Renal pelvis (tissue), 4 donors: ENCODE data around the gene CDKAL1. TPM values are rescaled to one million over a fixed set of nuclear protein-coding genes. Genes with fewer than 3 reads are reported as not detected.
"Not testable (repeated sequence)": the region's sequence is repeated elsewhere in the genome, so short reads cannot be mapped to it uniquely, and the experiment has no call there.

Source experiments
- DNase-seq: peaks from one replicate; pipeline ENCODE4 v3.0.0-alpha.2; 2013
- polyA plus RNA-seq, 3 donors: library from polyadenylated mRNA; unstranded; fragments of 120-200 nt; gene quantifications; one replicate each; pipeline ENCODE4 v1.2.1, GENCODE V29; 2013; ENCODE audit not compliant: insufficient read length in 3 of 3

The CDKAL1 gene
- polyA plus RNA-seq, 3 donors, result 15.9 to 22.8 (median 18.7) TPM

GRCh38 chr6:21163110-21163837, 629.0 kb downstream of the CDKAL1 start:
- DNase-seq, result no peak

GRCh38 chr6:21163838-21164180, 629.6 kb downstream of the CDKAL1 start:
- DNase-seq, result no peak

- no peak for DNase-seq
These were observed 630.6 kb downstream of the CDKAL1 start for GRCh38 chr6:21164768-21165326.

GRCh38 chr6:21166754-21167153, 632.5 kb downstream of the CDKAL1 start:
- DNase-seq, result no peak

GRCh38 chr6:21167790-21168189, 633.5 kb downstream of the CDKAL1 start:
- DNase-seq, result no peak

- no peak for DNase-seq
These were observed 637.5 kb downstream of the CDKAL1 start for GRCh38 chr6:21171801-21172200.

- DNase-seq, result no peak
These were observed 638.8 kb downstream of the CDKAL1 start for GRCh38 chr6:21173031-21173430.

GRCh38 chr6:21173678-21174077, 639.4 kb downstream of the CDKAL1 start:
- no peak for DNase-seq

- no peak for DNase-seq
These were observed 641.9 kb downstream of the CDKAL1 start for GRCh38 chr6:21176197-21176596.

- no peak for DNase-seq
These were observed 645.9 kb downstream of the CDKAL1 start for GRCh38 chr6:21180155-21180554.

GRCh38 chr6:21180800-21181337, 646.6 kb downstream of the CDKAL1 start:
- no peak for DNase-seq

- DNase-seq, result no peak
These were observed 647.6 kb downstream of the CDKAL1 start for GRCh38 chr6:21181866-21182265.

GRCh38 chr6:21182589-21182988, 648.3 kb downstream of the CDKAL1 start:
- DNase-seq, result no peak

GRCh38 chr6:21185861-21186478, 651.7 kb downstream of the CDKAL1 start:
- DNase-seq, result no peak

GRCh38 chr6:21186479-21187055, 652.3 kb downstream of the CDKAL1 start:
- DNase-seq, result no peak

- DNase-seq, result no peak
These were observed 653.2 kb downstream of the CDKAL1 start for GRCh38 chr6:21187485-21187884.

GRCh38 chr6:21188505-21189223, 654.4 kb downstream of the CDKAL1 start:
- DNase-seq, result no peak

- no peak for DNase-seq
These were observed 655.5 kb downstream of the CDKAL1 start for GRCh38 chr6:21189759-21190158.

GRCh38 chr6:21190701-21191100, 656.4 kb downstream of the CDKAL1 start:
- no peak for DNase-seq

- no peak for DNase-seq
These were observed 659.7 kb downstream of the CDKAL1 start for GRCh38 chr6:21193790-21194475.

GRCh38 chr6:21195301-21195700, 661.0 kb downstream of the CDKAL1 start:
- not testable (repeated sequence) for DNase-seq
